ENCODE results near the gene ANAPC4. TPM values are rescaled to one million over a fixed set of nuclear protein-coding genes. Genes with fewer than 3 reads are reported as not detected.

ANAPC4 gene
- total RNA-seq, 1 donor from 2014 or later, result 33.8 TPM

DNA sequence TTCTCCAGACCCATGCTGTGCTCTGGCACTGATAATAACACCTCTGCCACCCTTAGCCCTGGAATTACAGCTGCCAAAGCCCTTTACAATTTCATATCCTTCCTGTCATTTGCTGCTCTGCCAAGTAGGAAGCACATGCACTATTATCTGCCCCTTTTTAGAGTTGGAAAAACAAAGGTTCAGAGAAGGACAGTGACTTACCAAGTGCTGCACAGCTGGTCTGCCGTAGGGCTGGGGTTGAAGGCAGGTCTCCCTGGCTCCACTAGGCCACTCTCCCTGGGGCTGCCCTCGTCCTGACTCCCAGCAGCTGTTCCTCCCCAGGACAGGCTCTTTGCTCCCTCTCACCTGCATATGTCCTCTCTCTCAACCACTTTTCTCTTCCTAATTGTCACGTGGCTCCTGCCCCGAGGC, 73.4 kb downstream of the ANAPC4 start:
- intact Hi-C loops (cut with DNase I), result no loop called here
- Histone ChIP-seq H3K4me3 (no peak overlapping the region), H3K27ac (no peak overlapping the region), H3K36me3 (no peaks in the 10 kb centered on the region), H3K27me3 (ENCODE audit: low read depth) (no peaks in the 10 kb centered on the region), H3K4me1 (peaks cover 18% of the 10 kb centered on the region), H3K9me3 (no peaks in the 10 kb centered on the region)
- no peak for DNase-seq
- TF ChIP-seq CTCF (IDR thresholded peaks at IDR 0.05), result no peak
- ATAC-seq, result no peak

DNA sequence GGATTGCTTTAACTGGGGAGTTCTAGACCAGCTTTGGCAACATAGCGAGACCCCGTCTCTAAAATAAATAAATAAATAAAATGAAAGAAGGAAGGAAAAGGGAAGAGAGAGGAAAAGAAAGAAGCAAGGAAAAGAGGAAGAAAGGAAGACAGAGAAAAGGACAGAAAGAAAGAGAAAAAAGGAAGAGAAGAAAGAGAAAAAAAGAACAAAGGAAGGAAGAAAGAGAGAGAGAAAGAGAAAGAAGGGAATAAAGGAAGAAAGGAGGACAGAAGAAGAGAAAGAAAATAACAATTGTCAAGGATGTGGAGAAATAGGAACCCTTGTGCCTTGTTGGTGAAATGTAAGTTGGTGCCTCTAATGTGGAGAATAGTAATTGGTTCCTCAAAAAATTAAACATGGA, 74.6 kb downstream of the ANAPC4 start:
- peaks cover 18% of the 10 kb centered on the region for H3K4me1 ChIP-seq
- ATAC-seq, result no peak
- DNase-seq, result no peak
- intact Hi-C loops (cut with DNase I), result no loop called here
- no peak overlapping the region for H3K27ac ChIP-seq
- H3K36me3 ChIP-seq, result no peaks in the 10 kb centered on the region
- H3K27me3 ChIP-seq (ENCODE audit: low read depth), result no peaks in the 10 kb centered on the region
- H3K9me3 ChIP-seq, result no peaks in the 10 kb centered on the region
- no peak for TF ChIP-seq CTCF (IDR thresholded peaks at IDR 0.05)
- H3K4me3 ChIP-seq, result no peak overlapping the region

- H3K4me1 ChIP-seq, result peaks cover 22% of the 10 kb centered on the region
- no peaks in the 10 kb centered on the region for H3K27me3 ChIP-seq (ENCODE audit: low read depth)
- DNase-seq (no peak), ATAC-seq (no peak)
- H3K4me3 ChIP-seq, result no peak overlapping the region
- H3K36me3 ChIP-seq, result no peaks in the 10 kb centered on the region
- no peaks in the 10 kb centered on the region for H3K9me3 ChIP-seq
- no peak overlapping the region for H3K27ac ChIP-seq
- intact Hi-C loops (cut with DNase I), result no loop called here
- TF ChIP-seq CTCF (IDR thresholded peaks at IDR 0.05), result no peak
Measured at GRCh38 chr4:25452081-25452480, 75.0 kb downstream of the ANAPC4 start.

- Histone ChIP-seq H3K27me3 (ENCODE audit: low read depth) (no peaks in the 10 kb centered on the region), H3K4me1 (peaks cover 8% of the 10 kb centered on the region), H3K4me3 (no peak overlapping the region), H3K36me3 (no peaks in the 10 kb centered on the region), H3K9me3 (no peaks in the 10 kb centered on the region), H3K27ac (no peak overlapping the region)
- DNase-seq, result no peak
- no peak for TF ChIP-seq CTCF (IDR thresholded peaks at IDR 0.05)
- ATAC-seq, result no peak
- intact Hi-C loops (cut with DNase I), result no loop called here
Measured at GRCh38 chr4:25454476-25454875, 77.4 kb downstream of the ANAPC4 start.

GRCh38 chr4:25457053-25457715, 80.1 kb downstream of the ANAPC4 start:
- TF ChIP-seq CTCF (IDR thresholded peaks at IDR 0.05), result no peak
- DNase-seq (no peak), ATAC-seq (peak in 1 of 2 donors; percentile 44)
- peaks cover 8% of the 10 kb centered on the region for H3K4me1 ChIP-seq
- no peaks in the 10 kb centered on the region for H3K9me3 ChIP-seq
- H3K36me3 ChIP-seq, result no peaks in the 10 kb centered on the region
- no peak overlapping the region for H3K4me3 ChIP-seq
- intact Hi-C loops (cut with DNase I), result no loop called here
- no peaks in the 10 kb centered on the region for H3K27me3 ChIP-seq (ENCODE audit: low read depth)
- no peak overlapping the region for H3K27ac ChIP-seq
